ENCODE results near the gene ACTG1. TPM values are rescaled to one million over a fixed set of nuclear protein-coding genes. Genes with fewer than 3 reads are reported as not detected.

The ACTG1 gene
- total RNA-seq, 1 donor from 2014 or later = 342 TPM

GRCh38 chr17:81470270-81470943, 42.2 kb downstream of the ACTG1 start:
- no peak for TF ChIP-seq CTCF (IDR thresholded peaks at IDR 0.05; ENCODE audit: borderline replicate concordance)
- Histone ChIP-seq H3K4me1 (peaks cover 6% of the 10 kb centered on the region), H3K36me3 (no peaks in the 10 kb centered on the region), H3K4me3 (no peak overlapping the region), H3K9me3 (replicated peaks) (no peaks in the 10 kb centered on the region), H3K27me3 (ENCODE audit: low read depth) (no peaks in the 10 kb centered on the region), H3K27ac (replicated peaks) (peak overlapping the region; percentile 36)
- intact Hi-C loops (cut with micrococcal nuclease) = loop anchor here (10.0 kb wide), 1 partner anchor 216 kb away; no protein-coding TSS in a partner anchor
- DNase-seq = no peak

- intact Hi-C loops (cut with micrococcal nuclease) = no loop called here
- H3K9me3 ChIP-seq (replicated peaks) = no peaks in the 10 kb centered on the region
- TF ChIP-seq CTCF (IDR thresholded peaks at IDR 0.05; ENCODE audit: borderline replicate concordance) = no peak
- H3K27me3 ChIP-seq (ENCODE audit: low read depth) = no peaks in the 10 kb centered on the region
- peaks cover 6% of the 10 kb centered on the region for H3K4me1 ChIP-seq
- no peak for DNase-seq
- H3K36me3 ChIP-seq = no peaks in the 10 kb centered on the region
- H3K27ac ChIP-seq (replicated peaks) = no peak overlapping the region
- no peak overlapping the region for H3K4me3 ChIP-seq
These were observed 43.3 kb downstream of the ACTG1 start for GRCh38 chr17:81469266-81469665.

DNA sequence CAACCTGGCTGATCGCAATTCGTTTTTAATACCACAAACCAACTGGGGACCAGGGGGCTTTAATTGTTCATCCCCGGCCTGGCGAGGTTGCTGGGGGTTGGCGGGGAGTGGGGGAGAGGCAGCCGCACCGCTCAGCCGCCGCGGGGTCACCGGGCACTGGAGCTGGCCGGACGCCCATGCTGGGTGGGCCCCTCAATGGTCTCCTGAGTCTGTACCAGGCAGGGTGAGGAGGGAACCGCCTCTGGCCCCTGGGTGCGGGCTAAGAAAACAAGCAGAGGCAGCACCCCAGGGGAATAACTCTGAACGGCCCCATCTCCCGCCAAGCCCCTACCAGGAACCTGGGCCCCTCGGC, 43.9 kb downstream of the ACTG1 start:
- H3K4me1 ChIP-seq = peaks cover 6% of the 10 kb centered on the region
- no peaks in the 10 kb centered on the region for H3K9me3 ChIP-seq (replicated peaks)
- H3K27me3 ChIP-seq (ENCODE audit: low read depth) = no peaks in the 10 kb centered on the region
- peaks cover 4% of the 10 kb centered on the region for H3K36me3 ChIP-seq
- H3K27ac ChIP-seq (replicated peaks) = no peak overlapping the region
- H3K4me3 ChIP-seq = no peak overlapping the region
- TF ChIP-seq CTCF (IDR thresholded peaks at IDR 0.05; ENCODE audit: borderline replicate concordance) = no peak
- no peak for DNase-seq
- intact Hi-C loops (cut with micrococcal nuclease) = no loop called here

- no peak for DNase-seq
- no peak for TF ChIP-seq CTCF (IDR thresholded peaks at IDR 0.05; ENCODE audit: borderline replicate concordance)
- Histone ChIP-seq H3K9me3 (replicated peaks) (no peaks in the 10 kb centered on the region), H3K4me1 (peaks cover 6% of the 10 kb centered on the region), H3K36me3 (peaks cover 9% of the 10 kb centered on the region), H3K27me3 (ENCODE audit: low read depth) (no peaks in the 10 kb centered on the region), H3K27ac (replicated peaks) (no peak overlapping the region), H3K4me3 (no peak overlapping the region)
- intact Hi-C loops (cut with micrococcal nuclease) = no loop called here
These were observed 44.4 kb downstream of the ACTG1 start for GRCh38 chr17:81468111-81468769.

GRCh38 chr17:81466564-81467472, 45.8 kb downstream of the ACTG1 start:
- Histone ChIP-seq H3K4me1 (peaks cover 6% of the 10 kb centered on the region), H3K9me3 (replicated peaks) (no peaks in the 10 kb centered on the region), H3K27me3 (ENCODE audit: low read depth) (no peaks in the 10 kb centered on the region), H3K27ac (replicated peaks) (no peak overlapping the region), H3K36me3 (peaks cover 22% of the 10 kb centered on the region), H3K4me3 (no peak overlapping the region)
- TF ChIP-seq CTCF (IDR thresholded peaks at IDR 0.05; ENCODE audit: borderline replicate concordance) = no peak
- no peak for DNase-seq
- intact Hi-C loops (cut with micrococcal nuclease) = no loop called here

Measured in left ventricle myocardium inferior (tissue), 1 donor.